ENCODE data around the gene AATF. TPM values are rescaled to one million over a fixed set of nuclear protein-coding genes. Genes with fewer than 3 reads are reported as not detected.

AATF gene
- total and polyA plus RNA-seq, 2 of the 8 experiments (the other 6 are each of a cell fraction or from before 2014, with no cell fraction given) = 20.1 to 62.8 TPM

DNA sequence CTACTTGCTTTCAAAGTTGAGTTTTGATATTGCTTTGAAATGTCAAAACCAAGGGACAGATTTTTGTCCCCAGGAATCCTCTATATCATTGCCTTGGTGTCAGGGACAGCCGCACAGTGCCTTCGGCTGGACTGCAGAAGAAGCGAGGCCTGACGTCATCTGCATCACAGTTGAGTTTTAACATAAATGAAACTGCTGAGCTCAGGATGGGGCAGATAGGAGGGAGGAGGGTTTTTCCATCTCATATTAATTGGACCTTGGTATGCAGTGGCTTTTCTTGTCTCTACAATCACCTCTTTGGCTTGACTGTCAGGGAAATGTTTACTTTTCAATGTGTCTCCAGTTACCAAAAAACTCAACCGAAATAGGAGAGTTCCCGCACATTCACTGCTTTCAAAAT, 111.3 kb downstream of the AATF start:
- H3K79me1 ChIP-seq (ENCODE audit: low read depth, low read length) = no peaks in the 10 kb centered on the region
- H3K4ac ChIP-seq (replicated peaks; ENCODE audit: insufficient read length, low read depth, low read length) = no peak overlapping the region
- DNase-seq (ENCODE audit: low read depth in 1 of 2, low spot score in 2 of 2) = no peak
- H3K9ac ChIP-seq (replicated peaks in 1 of 4; ENCODE audit: extremely low read depth in 1 of 4, low read depth in 3 of 4, low read length in 3 of 4) = no peak overlapping the region
- H4K20me1 ChIP-seq (replicated peaks in 1 of 2; ENCODE audit: control insufficient read depth in 1 of 2, insufficient read depth in 2 of 2, low read length in 2 of 2) = no peaks in the 10 kb centered on the region
- peaks cover 7 to 22% (median 9%) of the 10 kb centered on the region in 4 experiments for H3K4me1 ChIP-seq (replicated peaks in 1 of 4; ENCODE audit: control insufficient read depth in 3 of 4, insufficient read depth in 4 of 4, low read length in 3 of 4)
- H4K8ac ChIP-seq (ENCODE audit: extremely low read depth, insufficient read depth, low read length) = no peak overlapping the region
- no peak overlapping the region for H2BK12ac ChIP-seq (ENCODE audit: low read depth, low read length)
- CTCF ChIA-PET (ENCODE audit: partially characterized antibody) = interaction anchor here (0.6 to 1.6 kb wide), 5 partner anchors 10 to 428 kb away, joined by 3 to 10 read pairs (median 4); no protein-coding TSS in a partner anchor
- no peak overlapping the region for H3K14ac ChIP-seq (ENCODE audit: insufficient read length)
- no peak overlapping the region for H2BK5ac ChIP-seq (ENCODE audit: low read depth, low read length)
- no peak overlapping the region; the same call in 1 of the 2 replicates for H3K18ac ChIP-seq (ENCODE audit: extremely low read depth, low read length)
- 88% methylated on average over 6 of the region's 6 CpGs; no CpG with 5 or more reads in 1 of the 2 experiments for WGBS, 2 experiments (ENCODE audit: extremely low coverage in 1 of 2, insufficient coverage in 1 of 2, insufficient read length in 1 of 2, insufficient replicate concordance in 2 of 2, low coverage in 1 of 2, low lambda C conversion rate in 2 of 2, missing lambda C conversion rate in 1 of 2)
- no peak overlapping the region for H3K4me2 ChIP-seq (ENCODE audit: insufficient read depth in 1 of 2, low read depth in 2 of 2, low read length in 2 of 2)
- no peak overlapping the region for H3K23ac ChIP-seq (ENCODE audit: insufficient read length)
- no peak overlapping the region for H2BK120ac ChIP-seq (replicated peaks; ENCODE audit: low read depth, low read length)
- no peak for FAIRE-seq
- H2BK15ac ChIP-seq (ENCODE audit: low read length) = no peak overlapping the region; the same call in 1 of the 2 replicates
- no peaks in the 10 kb centered on the region for H3K23me2 ChIP-seq (ENCODE audit: low read depth, low read length)
- H3K79me2 ChIP-seq (ENCODE audit: control insufficient read depth in 1 of 2, insufficient read depth in 2 of 2, low read length in 2 of 2) = no peaks in the 10 kb centered on the region
- no peak overlapping the region for H2AFZ ChIP-seq (ENCODE audit: low read length)
- no peaks in the 10 kb centered on the region for H3K9me3 ChIP-seq (ENCODE audit: insufficient read depth in 2 of 2, low read depth in 1 of 2, low read length in 1 of 2)
- no peak overlapping the region for H4K91ac ChIP-seq (replicated peaks; ENCODE audit: insufficient read length, low read length)
- H3K27ac ChIP-seq (ENCODE audit: low read depth, low read length) = no peak overlapping the region
- peaks cover 0 to 5% (median 0%) of the 10 kb centered on the region in 4 experiments; a peak in 3 of 8 replicates for H3K36me3 ChIP-seq (ENCODE audit: control insufficient read depth in 2 of 4, insufficient read depth in 4 of 4, low read length in 3 of 4)
- no peak overlapping the region for H4K5ac ChIP-seq (ENCODE audit: insufficient read length, low read depth, low read length)
- H3K27me3 ChIP-seq (replicated peaks in 1 of 4; ENCODE audit: control insufficient read depth in 3 of 4, extremely low read depth in 1 of 4, insufficient read depth in 3 of 4, low read length in 3 of 4) = no peaks in the 10 kb centered on the region
- H3K4me3 ChIP-seq (ENCODE audit: extremely low read depth in 1 of 4, insufficient read depth in 2 of 4, low read depth in 3 of 4, low read length in 4 of 4) = no peak overlapping the region
- no peak overlapping the region for H3K56ac ChIP-seq (replicated peaks; ENCODE audit: insufficient read length, low read depth, low read length)
- POLR2A ChIA-PET (ENCODE audit: partially characterized antibody) = no interaction called here
- H2BK20ac ChIP-seq (ENCODE audit: low read length) = no peak overlapping the region
- no peak overlapping the region for H2AK5ac ChIP-seq (ENCODE audit: low read depth, low read length)
- TF ChIP-seq BRCA1 (IDR thresholded peaks at IDR 0.05; ENCODE audit: low read depth, low read length) (no peak), TCF12 (IDR thresholded peaks at IDR 0.05; ENCODE audit: low read depth, low read length) (no peak), CHD2 (IDR thresholded peaks at IDR 0.05; ENCODE audit: low read length) (no peak), KDM4A (IDR thresholded peaks at IDR 0.05; ENCODE audit: low read depth, low read length, severe bottlenecking) (no peak), CBX5 (IDR thresholded peaks at IDR 0.05; ENCODE audit: low read depth, low read length) (no peak), BCL11A (IDR thresholded peaks at IDR 0.05; ENCODE audit: low read depth in 2 of 2, low read length in 2 of 2) (no peak), HDAC6 (IDR thresholded peaks at IDR 0.05; ENCODE audit: low read depth, low read length) (no peak), SIN3A (conservative IDR thresholded peaks at IDR 0.05 in 1 of 2, IDR thresholded peaks at IDR 0.05 in 1 of 2; ENCODE audit: low read depth in 1 of 2, low read length in 2 of 2) (no peak)
- TF ChIP-seq, protein P1, sequence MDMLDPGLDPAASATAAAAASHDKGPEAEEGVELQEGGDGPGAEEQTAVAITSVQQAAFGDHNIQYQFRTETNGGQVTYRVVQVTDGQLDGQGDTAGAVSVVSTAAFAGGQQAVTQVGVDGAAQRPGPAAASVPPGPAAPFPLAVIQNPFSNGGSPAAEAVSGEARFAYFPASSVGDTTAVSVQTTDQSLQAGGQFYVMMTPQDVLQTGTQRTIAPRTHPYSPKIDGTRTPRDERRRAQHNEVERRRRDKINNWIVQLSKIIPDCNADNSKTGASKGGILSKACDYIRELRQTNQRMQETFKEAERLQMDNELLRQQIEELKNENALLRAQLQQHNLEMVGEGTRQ (IDR thresholded peaks at IDR 0.05; ENCODE audit: low read length) = no peak
- TF ChIP-seq, protein P2, sequence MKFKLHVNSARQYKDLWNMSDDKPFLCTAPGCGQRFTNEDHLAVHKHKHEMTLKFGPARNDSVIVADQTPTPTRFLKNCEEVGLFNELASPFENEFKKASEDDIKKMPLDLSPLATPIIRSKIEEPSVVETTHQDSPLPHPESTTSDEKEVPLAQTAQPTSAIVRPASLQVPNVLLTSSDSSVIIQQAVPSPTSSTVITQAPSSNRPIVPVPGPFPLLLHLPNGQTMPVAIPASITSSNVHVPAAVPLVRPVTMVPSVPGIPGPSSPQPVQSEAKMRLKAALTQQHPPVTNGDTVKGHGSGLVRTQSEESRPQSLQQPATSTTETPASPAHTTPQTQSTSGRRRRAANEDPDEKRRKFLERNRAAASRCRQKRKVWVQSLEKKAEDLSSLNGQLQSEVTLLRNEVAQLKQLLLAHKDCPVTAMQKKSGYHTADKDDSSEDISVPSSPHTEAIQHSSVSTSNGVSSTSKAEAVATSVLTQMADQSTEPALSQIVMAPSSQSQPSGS (IDR thresholded peaks at IDR 0.05; ENCODE audit: low read length) = no peak

Data from H1 (cell line).